HFFc6 (cell line): ENCODE data around the gene CDH22. TPM values are rescaled to one million over a fixed set of nuclear protein-coding genes. Genes with fewer than 3 reads are reported as not detected.

Experiments
- DNase-seq: peaks from one replicate; pipeline ENCODE4 v3.0.0-alpha.2; 2018
- H3K27ac Mint-ChIP-seq: 2 replicates; pipeline ENCODE4 v1.8.0; 2020; ENCODE audit warnings: mild to moderate bottlenecking, mixed read lengths
- H3K27me3 Mint-ChIP-seq: 2 replicates; pipeline ENCODE4 v1.8.0; 2021; ENCODE audit warnings: mild to moderate bottlenecking, moderate library complexity, mixed read lengths; ENCODE audit not compliant: insufficient read depth
- H3K36me3 Mint-ChIP-seq: 2 replicates; pipeline ENCODE4 v1.8.0; 2021; ENCODE audit warnings: low read depth, mixed read lengths
- H3K4me1 Mint-ChIP-seq: 2 replicates; pipeline ENCODE4 v1.8.0; 2020; ENCODE audit warnings: low read depth, mixed read lengths
- H3K4me3 Mint-ChIP-seq: 2 replicates; pipeline ENCODE4 v1.8.0; 2020; ENCODE audit warnings: mild to moderate bottlenecking, moderate library complexity, mixed read lengths
- H3K9me3 Mint-ChIP-seq: 2 replicates; pipeline ENCODE4 v1.8.0; 2020; ENCODE audit warnings: mild to moderate bottlenecking, mixed read lengths
- total RNA-seq, 6 experiments: library from RNA; stranded (reverse); fragmentation: NEBNext Ultra II Directional; extraction: Animal tissue kit (Norgen Biotek cat#: 25700); gene quantifications; 2 replicates in 1 of 6; 3 replicates in 5 of 6; pipeline ENCODE4 v1.2.3, GENCODE V29; 2021
- TF ChIP-seq, protein P1 (sequence below): fragments of 200-600 bp; sonication (generic); IDR thresholded peaks from 2 replicates; pipeline ENCODE4 v1.5.0; 2021; ENCODE audit warnings: antibody characterized with exemption, mild to moderate bottlenecking

The CDH22 gene
- total RNA-seq, 6 experiments from 2014 or later: not detected

DNA sequence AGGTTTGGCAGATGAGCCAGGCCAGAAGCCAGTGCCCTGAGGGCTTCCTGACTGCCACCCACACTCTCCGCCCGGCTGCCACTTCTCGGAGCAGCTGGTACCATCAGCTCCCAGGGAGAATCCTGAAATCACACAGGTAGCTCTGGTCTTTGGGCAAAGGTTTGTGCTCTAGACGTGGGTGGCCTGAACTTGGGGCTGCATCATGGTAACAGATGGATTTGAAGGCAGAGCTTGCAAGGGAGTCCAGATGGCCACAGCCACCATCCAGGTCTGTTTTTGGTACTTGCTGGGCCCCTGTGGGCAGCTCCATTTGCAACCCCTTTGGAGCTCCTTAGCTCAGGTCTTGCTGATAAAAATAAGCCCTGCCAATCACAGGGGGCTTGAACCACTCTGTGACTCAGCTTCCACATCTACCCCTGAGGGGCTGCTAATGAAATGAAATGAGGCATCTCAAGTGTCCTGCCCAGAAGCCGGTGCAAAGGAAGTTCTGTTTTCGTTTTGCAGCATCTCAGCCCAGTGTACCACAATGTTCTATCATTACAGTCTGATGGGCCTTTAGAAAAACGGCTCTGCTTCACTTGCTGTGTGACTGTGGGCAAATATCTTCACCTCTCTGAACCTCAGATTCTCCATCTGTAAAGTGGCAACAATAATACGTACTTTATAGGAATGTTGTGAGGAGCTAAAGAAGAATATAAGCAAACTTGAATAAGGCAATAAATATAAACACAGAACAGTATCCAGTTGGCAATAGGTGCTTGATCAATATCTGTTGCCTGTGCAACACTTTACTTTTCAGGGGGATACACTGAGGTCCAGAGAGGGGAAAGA lies 25.1 kb upstream of the CDH22 start:
- H3K36me3 Mint-ChIP-seq: no peaks in the 10 kb centered on the region

DNA sequence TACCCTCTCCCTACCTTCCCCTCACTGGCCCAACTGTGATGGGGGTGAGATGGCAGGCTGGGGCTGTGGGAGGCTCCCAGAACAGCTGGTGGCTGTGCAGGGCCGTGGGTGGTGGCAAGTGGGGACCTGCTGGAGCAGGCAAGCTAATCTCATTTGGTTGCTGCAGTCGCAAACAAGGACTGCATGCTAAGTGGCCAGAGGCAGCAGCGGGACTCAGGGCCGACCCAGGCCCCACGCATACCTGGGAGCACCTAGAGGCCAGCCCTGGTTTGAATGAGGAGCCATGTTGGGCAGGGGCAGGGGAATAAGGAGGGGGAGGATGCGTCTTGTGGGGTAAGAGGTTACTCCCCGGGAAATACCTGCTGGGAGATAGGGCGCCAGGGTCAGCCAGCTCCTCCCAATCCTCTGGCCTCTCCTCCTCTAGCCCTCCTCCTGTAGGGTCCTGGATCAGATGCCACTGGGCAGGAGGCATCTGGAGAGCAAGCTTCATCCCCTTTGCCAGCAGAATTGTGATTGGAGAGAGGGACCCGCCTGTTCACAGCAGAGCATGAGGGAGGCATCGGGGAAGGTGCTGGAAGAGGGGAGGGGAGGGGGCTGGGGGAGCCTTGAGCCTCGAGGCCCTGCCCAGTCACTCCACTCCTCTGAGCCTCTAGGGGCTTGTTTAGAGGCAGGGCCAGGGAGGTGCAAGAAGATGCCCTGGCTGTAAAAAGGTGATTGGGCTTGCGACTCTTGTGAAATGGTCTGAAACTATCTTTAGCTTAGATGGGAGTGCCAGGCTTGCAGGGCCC lies 24.3 kb upstream of the CDH22 start:
- no peak for DNase-seq
- H3K36me3 Mint-ChIP-seq: no peaks in the 10 kb centered on the region
- H3K9me3 Mint-ChIP-seq: no peaks in the 10 kb centered on the region
- H3K4me1 Mint-ChIP-seq: no peaks in the 10 kb centered on the region
- no peak overlapping the region for H3K27ac Mint-ChIP-seq
- TF ChIP-seq, protein P1, sequence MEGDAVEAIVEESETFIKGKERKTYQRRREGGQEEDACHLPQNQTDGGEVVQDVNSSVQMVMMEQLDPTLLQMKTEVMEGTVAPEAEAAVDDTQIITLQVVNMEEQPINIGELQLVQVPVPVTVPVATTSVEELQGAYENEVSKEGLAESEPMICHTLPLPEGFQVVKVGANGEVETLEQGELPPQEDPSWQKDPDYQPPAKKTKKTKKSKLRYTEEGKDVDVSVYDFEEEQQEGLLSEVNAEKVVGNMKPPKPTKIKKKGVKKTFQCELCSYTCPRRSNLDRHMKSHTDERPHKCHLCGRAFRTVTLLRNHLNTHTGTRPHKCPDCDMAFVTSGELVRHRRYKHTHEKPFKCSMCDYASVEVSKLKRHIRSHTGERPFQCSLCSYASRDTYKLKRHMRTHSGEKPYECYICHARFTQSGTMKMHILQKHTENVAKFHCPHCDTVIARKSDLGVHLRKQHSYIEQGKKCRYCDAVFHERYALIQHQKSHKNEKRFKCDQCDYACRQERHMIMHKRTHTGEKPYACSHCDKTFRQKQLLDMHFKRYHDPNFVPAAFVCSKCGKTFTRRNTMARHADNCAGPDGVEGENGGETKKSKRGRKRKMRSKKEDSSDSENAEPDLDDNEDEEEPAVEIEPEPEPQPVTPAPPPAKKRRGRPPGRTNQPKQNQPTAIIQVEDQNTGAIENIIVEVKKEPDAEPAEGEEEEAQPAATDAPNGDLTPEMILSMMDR: no peak
- H3K27me3 Mint-ChIP-seq: peaks cover 40% of the 10 kb centered on the region
- H3K4me3 Mint-ChIP-seq: no peak overlapping the region

More for the DNA sequence above, 25.1 kb upstream of the CDH22 start:
- Mint-ChIP-seq H3K27ac (no peak overlapping the region), H3K9me3 (no peaks in the 10 kb centered on the region), H3K4me3 (no peak overlapping the region), H3K27me3 (peaks cover 45% of the 10 kb centered on the region), H3K4me1 (no peaks in the 10 kb centered on the region)
- TF ChIP-seq, protein P1: no peak
- DNase-seq: no peak

DNA sequence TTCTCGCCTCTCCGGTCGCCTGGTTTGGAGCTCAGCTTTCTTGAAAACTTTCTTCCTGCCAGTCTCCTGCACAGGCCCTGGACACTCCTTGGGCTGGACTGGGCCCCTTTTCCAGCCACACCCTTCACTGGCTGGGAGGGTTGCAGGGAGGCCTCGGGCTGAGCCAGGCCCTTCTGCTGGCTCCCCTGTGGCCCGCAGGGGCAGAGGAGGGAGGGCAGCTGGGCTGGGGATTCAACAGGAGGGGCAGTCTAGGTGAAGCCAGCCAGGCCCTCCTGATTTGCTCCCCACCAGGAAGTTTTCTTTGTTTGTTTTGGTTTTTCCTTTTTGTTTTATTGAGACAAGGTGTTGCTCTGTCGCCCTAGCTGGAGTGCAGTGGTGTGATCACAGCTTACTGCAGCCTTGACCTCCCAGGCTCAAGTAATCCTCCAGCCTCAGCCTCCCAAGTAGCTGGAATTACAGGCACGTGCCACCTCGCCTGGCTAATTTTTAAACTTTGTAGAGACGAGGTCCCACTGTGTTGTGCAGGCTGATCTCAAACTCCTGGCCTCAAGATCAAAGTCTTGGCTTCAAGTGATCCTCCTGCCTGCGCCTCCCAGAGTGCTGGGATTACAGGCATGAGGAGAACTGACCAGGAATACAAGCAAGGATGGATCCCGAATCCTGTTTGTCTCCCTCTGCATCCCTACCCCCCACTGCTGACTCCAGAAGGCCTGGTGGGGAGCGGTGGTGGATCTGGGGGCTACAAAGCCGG lies 23.5 kb upstream of the CDH22 start:
- no peaks in the 10 kb centered on the region for H3K9me3 Mint-ChIP-seq
- H3K4me1 Mint-ChIP-seq: no peaks in the 10 kb centered on the region
- H3K27me3 Mint-ChIP-seq: peaks cover 38% of the 10 kb centered on the region
- DNase-seq: no peak
- TF ChIP-seq, protein P1: no peak
- H3K27ac Mint-ChIP-seq: no peak overlapping the region
- H3K4me3 Mint-ChIP-seq: no peak overlapping the region
- H3K36me3 Mint-ChIP-seq: no peaks in the 10 kb centered on the region

DNA sequence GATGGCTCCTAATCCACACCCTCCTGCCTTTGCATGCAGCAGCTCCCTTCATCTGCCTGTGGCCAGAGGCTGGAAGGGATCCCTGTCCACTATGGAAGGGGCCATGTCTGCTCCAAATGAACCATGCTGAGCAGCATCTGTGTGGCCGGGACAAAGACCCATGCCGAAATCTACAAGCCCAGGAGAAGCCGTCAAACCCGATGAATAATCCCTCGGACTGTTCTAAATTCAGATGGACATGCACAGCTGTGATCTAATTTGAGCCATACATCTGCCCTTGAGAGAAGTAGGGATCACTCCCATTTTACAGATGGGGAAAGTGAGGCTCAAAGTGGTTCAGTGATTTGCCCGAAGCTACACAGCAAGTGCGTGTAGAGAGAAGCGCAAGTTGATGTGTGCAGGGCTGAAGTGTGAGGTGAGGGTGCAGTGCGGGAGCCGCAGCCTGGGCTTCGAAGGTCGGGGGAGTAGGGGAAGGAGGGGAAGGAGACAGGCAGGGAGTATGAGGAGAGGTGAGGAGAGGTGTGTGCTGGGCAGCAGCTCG lies 22.6 kb upstream of the CDH22 start:
- DNase-seq: no peak
- no peaks in the 10 kb centered on the region for H3K4me1 Mint-ChIP-seq
- no peak overlapping the region for H3K27ac Mint-ChIP-seq
- H3K9me3 Mint-ChIP-seq: no peaks in the 10 kb centered on the region
- TF ChIP-seq, protein P1: no peak
- H3K36me3 Mint-ChIP-seq: no peaks in the 10 kb centered on the region
- peaks cover 43% of the 10 kb centered on the region for H3K27me3 Mint-ChIP-seq
- no peak overlapping the region for H3K4me3 Mint-ChIP-seq

DNA sequence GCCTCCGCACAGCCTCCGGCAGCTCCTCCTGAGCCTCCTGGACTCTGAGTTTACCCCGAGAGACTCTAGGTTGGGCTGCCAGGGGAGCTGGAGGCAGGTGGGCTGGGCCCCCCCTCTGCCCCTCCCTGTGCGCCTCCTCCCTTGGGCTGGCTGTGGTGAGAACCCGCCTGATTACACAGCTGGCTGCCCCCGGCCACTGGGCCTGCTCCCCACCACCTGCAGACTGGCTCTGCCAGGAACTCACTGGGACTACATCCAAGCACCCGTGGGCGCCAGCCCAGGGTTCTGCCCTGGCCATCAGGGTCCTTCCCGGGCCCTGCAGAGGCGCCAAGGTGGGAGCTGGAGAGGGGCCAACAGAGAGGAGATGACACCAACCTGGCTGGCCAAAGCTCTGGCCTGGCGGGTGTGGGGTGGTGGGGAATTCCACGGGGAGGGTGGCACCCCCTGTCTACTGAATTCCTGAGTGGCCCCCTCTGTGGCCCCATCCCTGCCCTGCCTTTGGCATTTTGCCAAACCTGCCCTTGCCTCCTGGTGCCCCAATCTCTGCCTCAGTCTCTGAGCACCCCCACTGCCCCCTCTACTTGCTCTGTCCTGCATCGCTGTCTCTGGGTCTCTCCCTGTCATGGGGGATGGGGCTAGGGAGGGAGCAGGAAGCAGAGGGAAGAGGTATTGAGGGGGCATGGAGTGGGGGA lies 21.9 kb upstream of the CDH22 start:
- Mint-ChIP-seq H3K36me3 (no peaks in the 10 kb centered on the region), H3K27ac (no peak overlapping the region), H3K4me3 (no peak overlapping the region), H3K4me1 (no peaks in the 10 kb centered on the region), H3K27me3 (peaks cover 40% of the 10 kb centered on the region), H3K9me3 (no peaks in the 10 kb centered on the region)
- DNase-seq: no peak
- TF ChIP-seq, protein P1: no peak
